NCI-H460 (cell line): ENCODE results near the gene TSPAN18. TPM values are rescaled to one million over a fixed set of nuclear protein-coding genes. Genes with fewer than 3 reads are reported as not detected.
A peak's percentile ranks its signal among the peaks of the same experiment; 100 is the strongest.

Source experiments
- DNase-seq: peaks from one replicate; pipeline ENCODE4 v3.0.0-alpha.2; 2016; ENCODE audit warnings: low read depth; ENCODE audit errors: extremely low read depth
- total RNA-seq: library from RNA; depleted of rRNA; stranded (reverse); fragments of >200 nt; shearing (Covaris generic); gene quantifications from 2 replicates; pipeline ENCODE4 v1.2.3, GENCODE V29; 2014

Gene TSPAN18
- total RNA-seq, 1 experiment from 2014 or later: not detected

GRCh38 chr11:44755556-44756523, 29.1 kb downstream of the TSPAN18 start:
- no peak for DNase-seq

GRCh38 chr11:44758983-44759382, 32.2 kb downstream of the TSPAN18 start:
- no peak for DNase-seq

- no peak for DNase-seq
These were observed 33.1 kb downstream of the TSPAN18 start for GRCh38 chr11:44759743-44760476.

DNA sequence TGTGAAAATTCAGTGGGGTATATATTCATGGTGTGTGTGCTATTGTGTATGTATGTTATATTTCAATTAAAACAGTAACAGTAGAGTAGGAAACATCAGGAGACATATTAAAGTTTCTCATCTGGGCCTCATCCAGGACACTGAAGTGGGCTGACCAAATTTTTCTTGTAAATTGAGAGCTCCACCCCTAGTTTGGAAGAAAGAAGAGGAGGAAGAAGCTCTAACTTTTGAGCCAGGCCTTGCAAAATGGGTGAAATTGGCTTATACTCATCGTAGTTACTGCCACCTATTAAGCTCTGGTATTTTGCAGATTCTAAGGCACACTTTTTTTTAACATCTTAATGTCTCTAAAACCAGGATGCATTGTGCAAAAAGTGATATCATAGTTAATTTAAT, 33.7 kb downstream of the TSPAN18 start:
- no peak for DNase-seq

DNA sequence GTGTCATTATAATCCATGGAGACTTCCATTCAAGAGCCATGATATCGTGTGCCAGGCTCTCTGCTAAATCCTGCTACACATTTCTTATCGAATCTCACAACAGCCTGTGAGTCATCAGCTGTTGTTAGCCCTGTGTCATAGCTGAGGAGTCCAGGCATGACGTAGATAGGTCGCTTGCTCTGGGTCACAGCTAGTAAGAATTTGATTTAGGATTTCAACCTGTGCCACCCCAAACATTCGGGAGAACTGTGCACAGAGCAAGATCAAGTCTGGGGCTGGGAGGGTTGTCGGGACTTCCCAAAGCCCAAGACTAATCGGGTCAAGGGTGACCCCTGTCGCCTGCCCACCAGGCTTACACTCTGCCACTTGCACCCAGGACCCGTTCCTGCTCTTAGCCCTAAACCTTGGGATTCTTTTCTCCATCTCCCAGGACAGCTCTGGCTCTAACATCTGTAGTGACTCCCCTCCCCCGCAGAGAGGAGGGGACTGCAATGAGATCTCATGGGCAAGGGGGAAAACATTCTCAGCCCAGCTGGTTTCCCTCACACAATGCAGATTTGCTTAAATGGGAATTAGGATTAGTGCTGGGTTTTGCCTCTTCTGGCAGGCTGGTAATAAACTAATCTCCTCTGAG, 34.3 kb downstream of the TSPAN18 start:
- DNase-seq: peak; percentile 33

DNA sequence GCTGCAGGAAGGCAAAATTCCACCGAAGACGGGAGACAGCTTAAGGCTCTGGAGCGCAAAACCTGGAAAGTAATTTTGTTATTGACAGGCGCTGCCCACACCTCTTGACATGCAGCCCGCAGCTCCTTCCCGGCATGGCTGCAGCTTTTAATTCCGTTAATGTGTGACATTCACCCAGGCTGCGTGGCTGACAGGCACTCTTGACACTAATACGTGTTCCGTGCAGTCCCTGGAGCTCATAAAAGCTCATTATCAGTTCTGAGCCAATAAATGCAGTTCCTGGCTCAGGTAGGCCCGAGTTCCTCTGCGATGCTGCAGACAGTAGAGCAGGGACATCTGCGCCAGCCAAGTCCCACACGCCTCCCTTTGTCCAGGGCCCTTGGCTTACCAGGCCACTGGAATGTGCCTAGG, 34.8 kb downstream of the TSPAN18 start:
- no peak for DNase-seq

- no peak for DNase-seq
These were observed 36.5 kb downstream of the TSPAN18 start for GRCh38 chr11:44763121-44763820.

- no peak for DNase-seq
These were observed 37.8 kb downstream of the TSPAN18 start for GRCh38 chr11:44764583-44764982.

- DNase-seq: no peak
These were observed 38.3 kb downstream of the TSPAN18 start for GRCh38 chr11:44765026-44765595.

DNA sequence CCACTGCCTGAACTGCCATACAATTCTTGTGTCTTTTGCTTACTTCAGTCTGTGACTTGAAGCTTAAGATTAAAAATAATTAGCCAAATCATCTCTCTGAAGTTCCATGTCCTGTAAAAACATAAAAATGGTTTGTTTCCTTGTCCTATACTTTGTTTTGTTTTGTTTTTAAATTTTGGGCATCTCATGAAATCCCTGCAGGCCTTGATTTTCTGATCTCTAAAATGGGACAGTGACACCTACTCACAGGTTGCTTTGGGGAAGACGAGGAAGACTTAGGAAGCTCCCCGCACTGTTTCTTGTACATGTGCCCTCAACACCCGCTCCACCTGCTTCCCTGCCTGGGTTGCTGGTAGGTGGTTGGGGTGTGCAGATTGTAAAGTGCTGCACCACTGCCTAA, 38.9 kb downstream of the TSPAN18 start:
- DNase-seq: no peak

DNA sequence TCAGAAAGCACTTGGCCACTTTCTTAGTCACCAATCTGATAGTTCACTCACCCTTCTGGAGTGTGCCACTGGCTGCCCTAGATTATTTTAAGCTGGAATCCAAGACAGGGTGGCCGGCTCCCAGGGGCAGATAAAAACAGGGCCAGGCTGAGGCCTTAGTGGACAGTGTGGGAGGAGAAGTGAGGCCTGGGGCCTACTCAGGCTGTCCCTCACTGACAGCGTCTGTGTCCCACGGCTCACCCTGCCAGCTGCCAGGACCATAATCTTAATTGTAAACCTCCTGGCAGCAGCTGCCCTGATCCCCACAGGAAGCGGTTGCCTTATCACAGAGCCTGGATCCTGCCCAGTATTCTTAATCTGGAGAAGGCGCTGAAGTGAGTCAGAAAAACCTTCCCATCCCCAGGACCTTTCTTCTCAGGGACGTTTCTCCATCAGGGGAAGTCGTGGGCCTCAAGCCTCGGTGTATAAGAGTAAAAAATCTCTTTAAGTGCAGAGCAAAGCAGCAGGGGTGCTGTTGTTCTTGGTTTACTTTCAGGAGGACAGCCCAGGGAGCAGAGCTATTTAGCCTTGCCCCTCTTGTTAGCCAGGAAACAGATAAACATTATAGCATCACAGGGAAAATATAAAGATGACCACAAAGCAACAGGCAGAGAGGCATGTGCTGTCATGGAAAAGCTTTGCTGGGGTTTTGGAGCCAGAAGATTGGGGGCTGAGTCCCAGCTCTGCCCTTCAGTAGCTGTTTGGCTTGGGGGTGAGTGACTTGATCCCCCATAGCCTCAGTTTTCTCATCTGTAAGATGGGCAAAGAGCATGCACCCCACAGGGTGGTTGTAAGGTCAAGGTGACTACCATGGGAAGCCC, 39.6 kb downstream of the TSPAN18 start:
- no peak for DNase-seq

GRCh38 chr11:44766972-44767278, 40.2 kb downstream of the TSPAN18 start:
- no peak for DNase-seq

DNA sequence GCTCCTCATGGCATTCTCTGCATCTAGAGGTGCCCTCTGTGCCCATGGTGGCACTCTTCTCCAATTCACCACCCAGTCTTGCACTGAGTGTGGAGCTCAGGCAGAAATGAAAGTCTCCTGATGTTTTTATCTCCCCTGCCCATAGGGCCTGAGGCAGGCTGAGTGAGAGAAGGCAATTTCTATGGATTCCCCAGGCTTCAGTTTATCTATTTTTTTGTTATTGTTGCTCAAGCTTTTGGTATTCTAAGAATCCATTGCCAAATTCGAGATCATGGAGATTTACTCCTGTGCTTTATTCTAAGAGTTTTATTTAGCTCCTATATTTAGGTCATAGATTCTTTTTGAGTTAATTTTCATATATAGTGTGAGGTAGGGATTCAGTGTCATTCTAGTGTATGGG, 40.7 kb downstream of the TSPAN18 start:
- no peak for DNase-seq

- no peak for DNase-seq
These were observed 43.6 kb downstream of the TSPAN18 start for GRCh38 chr11:44770401-44770800.

- DNase-seq: no peak
These were observed 44.5 kb downstream of the TSPAN18 start for GRCh38 chr11:44771252-44771734.

DNA sequence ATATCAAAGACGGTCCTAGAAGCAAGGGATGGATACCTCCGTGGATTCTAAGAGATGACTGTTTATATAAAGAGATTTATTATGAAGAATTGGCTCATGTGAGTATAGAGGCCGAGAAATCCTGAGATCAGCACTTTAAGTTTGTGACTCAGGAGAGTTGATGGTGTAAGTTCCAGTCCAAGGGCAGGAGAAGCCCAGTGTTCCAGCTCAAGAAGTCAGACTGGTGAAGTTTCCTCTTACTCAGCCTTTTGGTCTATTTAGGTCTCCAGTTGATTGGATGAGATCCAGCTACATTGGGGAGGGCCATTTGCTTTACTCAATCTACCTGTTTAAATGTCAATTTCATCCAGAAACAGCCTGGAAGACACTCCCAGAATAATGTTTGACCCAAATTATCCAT, 45.1 kb downstream of the TSPAN18 start:
- DNase-seq: no peak

DNA sequence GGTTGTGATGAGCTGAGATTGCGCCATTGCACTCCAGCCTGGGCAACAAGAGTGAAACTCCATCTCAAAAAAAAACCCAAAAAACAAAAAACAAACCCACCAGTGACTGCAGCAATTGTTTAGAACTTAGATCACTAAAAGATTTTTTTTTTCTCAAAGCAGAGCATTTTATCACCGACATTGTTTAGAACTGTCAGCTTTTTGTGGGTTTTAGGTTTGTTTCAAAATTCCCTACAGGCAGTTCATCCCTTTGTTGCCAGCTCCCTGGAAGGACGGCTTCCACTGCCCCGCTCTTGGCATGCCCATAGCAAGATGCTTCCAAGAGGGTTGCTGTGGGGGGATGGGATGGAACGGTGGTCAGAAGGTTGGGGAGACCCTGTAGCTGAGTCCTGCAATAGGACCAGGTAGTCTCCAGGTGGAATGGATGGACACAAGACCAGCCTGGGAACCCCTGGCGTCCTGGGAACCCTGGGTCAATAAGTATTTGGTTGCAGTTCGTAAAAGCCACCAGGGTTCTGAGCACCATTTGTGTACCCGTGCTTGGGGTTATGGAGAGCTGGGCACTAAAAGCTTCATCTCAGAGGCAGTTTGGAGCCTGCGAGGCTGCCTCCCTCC, 46.7 kb downstream of the TSPAN18 start:
- no peak for DNase-seq

DNA sequence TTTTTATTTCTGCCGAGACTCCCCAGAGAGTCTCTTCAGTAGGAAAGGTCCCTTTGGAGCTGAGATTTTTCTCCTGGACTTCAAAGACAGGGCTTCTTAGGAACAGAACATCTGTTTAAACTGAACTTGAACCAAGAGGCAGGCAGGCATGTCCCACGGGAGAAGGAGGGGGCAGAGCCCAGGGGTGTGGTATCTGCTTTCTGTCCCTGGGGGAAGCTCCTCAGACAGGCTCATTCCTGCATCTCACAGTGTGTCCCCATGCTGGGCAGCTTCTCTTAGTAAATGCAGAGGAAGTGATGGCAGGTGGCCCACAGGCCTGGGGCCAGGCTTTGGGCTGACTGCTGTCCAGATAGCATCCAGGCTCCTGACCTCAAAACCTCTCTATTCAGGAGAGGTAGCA, 47.3 kb downstream of the TSPAN18 start:
- no peak for DNase-seq

- DNase-seq: no peak
These were observed 48.0 kb downstream of the TSPAN18 start for GRCh38 chr11:44774731-44775130.
